ENCODE measurements around the gene PTPRU. TPM values are rescaled to one million over a fixed set of nuclear protein-coding genes. Genes with fewer than 3 reads are reported as not detected.

The PTPRU gene
- total RNA-seq, 4 donors from 2014 or later: 5.6 to 9.7 (median 7.4) TPM

DNA sequence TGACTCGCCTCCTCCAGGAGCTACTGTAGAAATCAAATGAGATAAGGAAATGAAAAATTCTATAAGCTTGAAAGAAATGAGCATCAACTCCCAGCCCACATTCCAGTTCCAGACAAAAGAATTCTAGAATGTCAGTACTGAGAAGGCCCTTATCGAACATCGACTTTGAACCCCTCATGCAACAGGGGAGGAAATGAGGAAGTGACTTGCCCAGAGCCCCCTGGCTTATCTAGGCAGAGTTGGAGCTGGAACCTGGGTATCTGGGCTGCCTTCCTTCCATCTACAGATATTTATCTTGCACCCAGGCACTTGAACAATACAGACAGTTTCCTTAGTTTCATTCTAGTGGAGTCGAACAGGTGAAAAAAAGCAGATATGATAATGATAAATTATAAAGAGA lies 27.9 kb upstream of the PTPRU start:
- Histone ChIP-seq H3K27ac (no peak overlapping the region), H3K9me3 (no peaks in the 10 kb centered on the region), H3K4me1 (no peaks in the 10 kb centered on the region), H3K27me3 (no peaks in the 10 kb centered on the region), H3K36me3 (peaks cover 0 to 12% (median 2%) of the 10 kb centered on the region in 4 donors), H3K4me3 (no peak overlapping the region)
- no peak for TF ChIP-seq POLR2A (IDR thresholded peaks at IDR 0.05)
- TF ChIP-seq EP300 (IDR thresholded peaks at IDR 0.05; ENCODE audit: low read depth): no peak
- TF ChIP-seq POLR2AphosphoS5 (IDR thresholded peaks at IDR 0.05): no peak
- TF ChIP-seq CTCF (IDR thresholded peaks at IDR 0.05): no peak
- no peak for DNase-seq
- in situ Hi-C loops (cut with MboI; ENCODE audit: low pct_ligation_motif_present in 1 of 4, low pct_unique_long_range_greater_than_20kb in 1 of 4, low sequenced_read_pairs in 3 of 4) (loop anchor here in 3 of 4 donors (5.0 to 25.0 kb wide), 4 partner anchors 81 to 424 kb away; no protein-coding TSS in a partner anchor), intact Hi-C loops (cut with DNase I; ENCODE audit: low total_unique reads) (no loop called here)
- 73 to 86% methylated on average over 2 to 4 of the region's 4 CpGs for WGBS, 2 donors (ENCODE audit: low coverage in 1 of 2)

DNA sequence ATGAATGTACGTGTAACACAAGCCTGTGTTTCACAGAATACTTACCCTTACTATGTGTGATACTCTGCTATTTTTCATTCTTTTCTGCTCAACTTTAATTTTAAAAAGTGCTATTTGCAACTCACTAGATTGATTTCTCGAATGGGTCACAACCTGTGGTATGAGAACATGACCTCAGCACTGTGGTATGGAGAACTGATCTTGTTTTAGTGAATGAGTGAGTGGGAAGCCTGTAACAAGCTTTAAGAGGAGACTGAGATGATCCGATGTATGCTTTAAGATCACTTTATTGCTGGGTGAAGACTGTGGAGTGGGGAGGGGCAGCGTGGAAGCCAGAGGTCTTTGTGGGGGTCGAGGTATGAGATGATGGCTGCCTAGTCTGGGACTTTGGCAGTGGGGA lies 27.1 kb upstream of the PTPRU start:
- TF ChIP-seq EP300 (IDR thresholded peaks at IDR 0.05; ENCODE audit: low read depth) (no peak), POLR2AphosphoS5 (IDR thresholded peaks at IDR 0.05) (no peak), POLR2A (IDR thresholded peaks at IDR 0.05) (no peak), CTCF (IDR thresholded peaks at IDR 0.05) (no peak)
- Histone ChIP-seq H3K9me3 (no peaks in the 10 kb centered on the region), H3K4me1 (no peaks in the 10 kb centered on the region), H3K4me3 (no peak overlapping the region), H3K27me3 (no peaks in the 10 kb centered on the region), H3K36me3 (peaks cover 0 to 15% (median 2%) of the 10 kb centered on the region in 4 donors), H3K27ac (no peak overlapping the region)
- no peak for DNase-seq
- WGBS, 2 donors (ENCODE audit: low coverage in 1 of 2): 83 to 87% methylated on average over 4 to 5 of the region's 5 CpGs
- in situ Hi-C loops (cut with MboI; ENCODE audit: low pct_ligation_motif_present in 1 of 4, low pct_unique_long_range_greater_than_20kb in 1 of 4, low sequenced_read_pairs in 3 of 4): loop anchor here in 3 of 4 donors (5.0 to 25.0 kb wide), 4 partner anchors 82 to 424 kb away; no protein-coding TSS in a partner anchor
- intact Hi-C loops (cut with DNase I; ENCODE audit: low total_unique reads): no loop called here

DNA sequence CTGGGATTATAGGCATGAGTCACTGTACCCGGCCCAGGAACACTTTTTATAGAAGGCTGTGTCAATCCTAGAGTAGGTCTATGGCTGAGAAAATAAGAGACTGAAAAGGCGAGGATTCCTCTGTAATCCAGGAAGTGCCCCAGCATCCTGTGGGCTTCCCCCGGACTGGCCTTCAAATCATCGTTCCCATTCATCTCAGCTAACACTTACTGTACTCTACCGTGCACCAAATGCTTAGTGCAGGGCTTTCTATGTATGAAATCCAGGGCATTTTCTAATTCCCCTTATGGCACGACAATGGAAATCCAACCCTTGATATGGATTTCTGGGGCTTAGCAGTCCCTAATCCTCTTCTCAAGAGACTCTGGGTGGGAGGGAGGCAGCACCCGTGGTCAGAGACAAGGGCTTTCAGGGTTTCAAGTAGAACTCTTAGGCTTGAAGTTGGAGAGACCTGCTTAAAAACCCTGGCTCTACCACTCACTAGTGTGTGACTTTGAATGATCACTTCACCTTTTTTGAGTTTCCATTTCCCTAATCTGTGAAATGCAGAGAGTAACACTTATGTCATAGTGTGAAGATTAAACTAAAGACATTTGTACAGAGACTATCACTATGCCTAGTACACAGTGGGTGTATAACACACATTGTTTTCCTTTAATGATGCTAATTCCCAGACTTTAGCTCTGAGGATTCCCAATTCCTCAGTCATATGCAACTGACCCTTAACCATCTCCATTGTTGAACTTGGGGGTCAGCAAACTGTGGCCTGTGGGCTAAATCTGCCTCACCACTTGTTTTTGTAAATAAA lies 25.8 kb upstream of the PTPRU start:
- intact Hi-C loops (cut with DNase I; ENCODE audit: low total_unique reads): no loop called here
- in situ Hi-C loops (cut with MboI; ENCODE audit: low pct_ligation_motif_present in 1 of 4, low pct_unique_long_range_greater_than_20kb in 1 of 4, low sequenced_read_pairs in 3 of 4): loop anchor here in 2 of 4 donors (10.0 to 25.0 kb wide), 2 partner anchors 316 to 423 kb away; no protein-coding TSS in a partner anchor
- H3K9me3 ChIP-seq: no peaks in the 10 kb centered on the region
- H3K27me3 ChIP-seq: no peaks in the 10 kb centered on the region
- H3K4me1 ChIP-seq: no peaks in the 10 kb centered on the region
- no peak overlapping the region for H3K27ac ChIP-seq
- WGBS, 2 donors (ENCODE audit: low coverage in 1 of 2): 68 to 72% methylated on average over 5 to 7 of the region's 7 CpGs
- no peak for TF ChIP-seq EP300 (IDR thresholded peaks at IDR 0.05; ENCODE audit: low read depth)
- TF ChIP-seq POLR2A (IDR thresholded peaks at IDR 0.05): no peak
- TF ChIP-seq CTCF (IDR thresholded peaks at IDR 0.05): no peak
- no peak for TF ChIP-seq POLR2AphosphoS5 (IDR thresholded peaks at IDR 0.05)
- peaks cover 0 to 15% (median 2%) of the 10 kb centered on the region in 4 donors for H3K36me3 ChIP-seq
- DNase-seq: no peak
- no peak overlapping the region for H3K4me3 ChIP-seq

GRCh38 chr1:29211086-29212030 lies 25.0 kb upstream of the PTPRU start:
- Histone ChIP-seq H3K4me3 (no peak overlapping the region), H3K27me3 (no peaks in the 10 kb centered on the region), H3K9me3 (no peaks in the 10 kb centered on the region), H3K36me3 (peaks cover 0 to 21% (median 2%) of the 10 kb centered on the region in 4 donors), H3K4me1 (no peaks in the 10 kb centered on the region), H3K27ac (no peak overlapping the region)
- intact Hi-C loops (cut with DNase I; ENCODE audit: low total_unique reads): no loop called here
- 90 to 91% methylated on average over 6 to 12 of the region's 12 CpGs for WGBS, 2 donors (ENCODE audit: low coverage in 1 of 2)
- DNase-seq: no peak
- no peak for TF ChIP-seq CTCF (IDR thresholded peaks at IDR 0.05)
- no peak for TF ChIP-seq EP300 (IDR thresholded peaks at IDR 0.05; ENCODE audit: low read depth)
- no peak for TF ChIP-seq POLR2A (IDR thresholded peaks at IDR 0.05)
- no peak for TF ChIP-seq POLR2AphosphoS5 (IDR thresholded peaks at IDR 0.05)
- in situ Hi-C loops (cut with MboI; ENCODE audit: low pct_ligation_motif_present in 1 of 4, low pct_unique_long_range_greater_than_20kb in 1 of 4, low sequenced_read_pairs in 3 of 4): loop anchor here in 2 of 4 donors (10.0 to 25.0 kb wide), 2 partner anchors 317 to 424 kb away; no protein-coding TSS in a partner anchor

Data from transverse colon (tissue), 4 donors.